K562 (cell line): ENCODE results near the gene BBS1. TPM values are rescaled to one million over a fixed set of nuclear protein-coding genes. Genes with fewer than 3 reads are reported as not detected.

Experiments used
- CHAMP1 ChIP-seq: fragments of 450-650 bp; IDR thresholded peaks from 2 replicates; pipeline ENCODE4 v1.6.1; 2016; ENCODE audit warnings: mild to moderate bottlenecking
- CTBP1 ChIP-seq: fragments of 450-650 bp; IDR thresholded peaks from 2 replicates; pipeline ENCODE4 v1.6.1; 2016; ENCODE audit warnings: borderline replicate concordance
- HDGF ChIP-seq: fragments of 450-650 bp; IDR thresholded peaks from 2 replicates; pipeline ENCODE4 v1.6.1; 2016
- HMG20A ChIP-seq: fragments of 450-650 bp; formaldehyde crosslinking; conservative IDR thresholded peaks from 2 replicates; pipeline ENCODE4 v1.4.0; 2020; ENCODE audit warnings: mild to moderate bottlenecking, mixed read lengths
- HMG20B ChIP-seq: fragments of 250-450 bp; sonication (Bioruptor Pico); IDR thresholded peaks from 2 replicates; pipeline ENCODE4 v1.5.0; 2021; ENCODE audit warnings: mild to moderate bottlenecking
- RREB1 ChIP-seq: fragments of 250-450 bp; sonication (Bioruptor Pico); IDR thresholded peaks from 2 replicates; pipeline ENCODE4 v1.4.0; 2020
- SETDB1 ChIP-seq: IDR thresholded peaks from one replicate; pipeline ENCODE4 v1.6.1; 2012; ENCODE audit warnings: low read length, control low read depth, inconsistent platforms
- ZBTB40 ChIP-seq, 2 experiments: fragments of 450-650 bp in 1 of 2; sonication (generic) in 1 of 2; formaldehyde crosslinking in 1 of 2; IDR thresholded peaks; 2 replicates each; pipeline versions ENCODE4 v1.7.1 to v1.9.0; 2016 to 2022; ENCODE audit warnings: inconsistent platforms in 1 of 2, mild to moderate bottlenecking in 1 of 2, missing genetic modification reagents in 1 of 2
- polyA plus RNA-seq, 8 experiments: library from polyadenylated mRNA; depleted of rRNA in 4 of 8; stranded (reverse) in 5 of 8; unstranded in 3 of 8; fragments of >200 nt; fragmentation: Nextera tagmentation in 2 of 8; fragmentation: Illumina TruSeq in 1 of 8; extraction: Ambion mirVana in 2 of 8; extraction: Trizol in 1 of 8; gene quantifications; 2 replicates each; pipeline versions ENCODE4 v1.2.1 to v1.2.3, GENCODE V29; 2011 to 2014; ENCODE audit warnings: inconsistent platforms in 1 of 8, missing spikeins in 1 of 8
- total RNA-seq, 7 experiments: library from RNA; depleted of rRNA in 6 of 7; stranded (reverse); fragments of >200 nt in 6 of 7; fragmentation: Illumina TruSeq in 2 of 7; extraction: Trizol in 2 of 7; gene quantifications; 2 replicates each; pipeline versions ENCODE4 v1.2.1 to v1.2.3, GENCODE V29; 2011 to 2021; ENCODE audit warnings: low replicate concordance in 1 of 7

The BBS1 gene
- total and polyA plus RNA-seq, 9 of the 15 experiments (the other 6 are each of a cell fraction or from before 2014, with no cell fraction given): 9.0 to 19.8 (median 12.1) TPM

GRCh38 chr11:66545701-66546367 is 35.4 kb downstream of the BBS1 start, which contains the start of gene ZDHHC24 (continued):
- peak; percentile 16; the same call in 1 of the 2 replicates for TF ChIP-seq ZBTB40 (IDR thresholded peaks at IDR 0.05)
- no peak for TF ChIP-seq ZBTB40 (CRISPR knock-in tag; IDR thresholded peaks at IDR 0.05)
- no peak for TF ChIP-seq CHAMP1
- peak; percentile 87 for TF ChIP-seq CTBP1
- TF ChIP-seq HMG20B (CRISPR knock-in tag): no peak
- no peak for TF ChIP-seq HDGF
- TF ChIP-seq HMG20A (CRISPR knock-in tag): no peak
- TF ChIP-seq SETDB1: no peak
- TF ChIP-seq RREB1 (CRISPR knock-in tag): no peak
